HL-60 (cell line): ENCODE results near the gene MAP3K21.

Source experiments
- DNase-seq, 2 experiments: peaks; one replicate each; pipeline ENCODE4 v3.0.0-alpha.2; 2010 to 2020; ENCODE audit warnings: low read depth in 1 of 2, low spot score in 1 of 2
- H3K27ac ChIP-seq: fragments of 250-450 bp; sonication (Bioruptor Pico); replicated peaks from 2 replicates; pipeline ENCODE4 v1.5.1; 2020; ENCODE audit warnings: mild to moderate bottlenecking, moderate library complexity
- H3K27me3 ChIP-seq: fragments of 250-450 bp; sonication (Bioruptor Pico); 2 replicates; pipeline ENCODE4 v1.5.1; 2021; ENCODE audit warnings: mild to moderate bottlenecking, moderate library complexity; ENCODE audit not compliant: insufficient read depth, poor library complexity, severe bottlenecking
- H3K4me3 ChIP-seq: replicated peaks from 2 replicates; pipeline ENCODE4 v1.5.1; 2011; ENCODE audit warnings: mild to moderate bottlenecking, control low read depth, low read length; ENCODE audit not compliant: insufficient read depth
- CTCF ChIP-seq: IDR thresholded peaks from one replicate; pipeline ENCODE4 v1.5.1; 2011; ENCODE audit warnings: low read length, control low read depth, inconsistent platforms; ENCODE audit not compliant: insufficient read depth
- GABPA ChIP-seq: IDR thresholded peaks from 2 replicates; pipeline ENCODE4 v1.6.1; 2012; ENCODE audit warnings: low read depth
- POLR2AphosphoS5 ChIP-seq: IDR thresholded peaks from 2 replicates; pipeline ENCODE4 v1.6.1; 2012; ENCODE audit warnings: low read depth
- REST ChIP-seq: IDR thresholded peaks from 2 replicates; pipeline ENCODE4 v1.6.1; 2012; ENCODE audit warnings: low read depth; ENCODE audit not compliant: insufficient replicate concordance
- SPI1 ChIP-seq: IDR thresholded peaks from 2 replicates; pipeline ENCODE4 v1.6.1; 2012; ENCODE audit warnings: low read depth, mild to moderate bottlenecking, borderline replicate concordance

Gene MAP3K21

DNA sequence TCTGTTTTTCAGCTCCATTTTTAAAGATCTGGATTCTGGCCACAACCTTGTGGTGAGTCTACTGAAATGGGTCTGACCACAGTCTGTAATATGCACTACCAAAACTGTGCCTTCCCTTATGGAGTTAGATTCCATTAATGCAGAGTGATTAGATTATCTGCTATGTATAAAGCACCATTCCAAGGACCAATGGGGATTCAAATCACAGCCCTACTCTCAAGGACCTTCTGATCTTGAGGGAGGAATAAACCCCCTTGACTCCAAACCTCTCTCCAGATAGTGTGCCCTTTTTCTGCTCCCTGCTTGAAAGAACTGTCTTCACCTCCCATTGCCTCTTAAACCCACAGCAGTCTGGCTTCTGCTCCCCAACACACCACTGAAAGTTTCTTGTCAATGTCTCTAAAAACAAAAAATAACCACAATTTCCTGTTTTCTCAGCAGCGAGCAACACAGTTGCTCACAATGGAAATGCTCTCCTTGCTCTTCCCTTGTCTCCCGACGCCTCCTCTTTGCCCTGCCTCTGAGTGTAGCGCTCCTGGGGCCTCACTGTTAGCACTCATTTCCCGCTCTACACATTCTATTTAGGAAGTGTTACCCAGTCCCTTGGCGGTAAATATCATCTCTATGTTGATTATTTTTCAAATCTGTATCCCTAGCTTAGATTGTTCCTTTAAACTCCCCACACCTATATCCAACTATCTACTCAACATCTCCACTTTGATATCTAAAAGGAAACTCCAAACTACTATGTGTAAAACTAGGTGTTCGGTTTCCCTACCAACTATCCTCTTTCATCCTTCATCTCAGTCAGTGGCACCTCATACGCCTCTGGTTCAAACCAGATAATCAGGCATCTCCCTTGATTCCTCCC is 45.6 kb upstream of the MAP3K21 start:
- no peak for TF ChIP-seq SPI1
- no peak overlapping the region for H3K27ac ChIP-seq
- peak in 1 of 2 experiments; percentile 56 for DNase-seq
- H3K27me3 ChIP-seq: no peaks in the 10 kb centered on the region
- no peak overlapping the region for H3K4me3 ChIP-seq

DNA sequence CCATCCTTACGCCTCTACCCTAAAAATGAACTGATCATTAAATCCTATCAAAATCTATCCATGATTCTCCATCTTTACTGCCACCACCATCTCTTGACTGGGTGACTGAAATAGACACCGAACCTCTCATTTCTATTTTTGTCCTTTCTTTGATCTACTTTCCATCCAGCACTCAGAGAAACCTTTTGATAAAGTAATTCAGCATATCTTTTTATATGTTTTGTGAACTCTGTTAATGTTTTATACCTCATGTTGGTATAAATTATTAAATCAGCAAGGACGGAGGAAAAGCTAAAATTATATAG is 45.0 kb upstream of the MAP3K21 start:
- no peak overlapping the region for H3K4me3 ChIP-seq
- TF ChIP-seq SPI1 (no peak), CTCF (no peak), REST (no peak), GABPA (no peak), POLR2AphosphoS5 (no peak)
- DNase-seq: no peak
- H3K27me3 ChIP-seq: no peaks in the 10 kb centered on the region
- H3K27ac ChIP-seq: no peak overlapping the region

GRCh38 chr1:233289676-233290075 is 37.8 kb upstream of the MAP3K21 start:
- H3K27ac ChIP-seq: no peak overlapping the region
- H3K4me3 ChIP-seq: no peak overlapping the region
- TF ChIP-seq GABPA: no peak
- H3K27me3 ChIP-seq: no peaks in the 10 kb centered on the region
- DNase-seq: no peak

- TF ChIP-seq REST (no peak), SPI1 (peak; percentile 42; the same call in 1 of the 2 replicates), GABPA (no peak), POLR2AphosphoS5 (no peak), CTCF (no peak)
These were observed 37.0 kb upstream of the MAP3K21 start for GRCh38 chr1:233290396-233291034.

More at GRCh38 chr1:233290396-233291034, 37.0 kb upstream of the MAP3K21 start:
- DNase-seq: no peak
- Histone ChIP-seq H3K4me3 (no peak overlapping the region), H3K27ac (no peak overlapping the region), H3K27me3 (no peaks in the 10 kb centered on the region)
